ENCODE data around the gene EVA1C. TPM values are rescaled to one million over a fixed set of nuclear protein-coding genes. Genes with fewer than 3 reads are reported as not detected.

The EVA1C gene
- total and polyA plus RNA-seq, 2 donors from 2014 or later, result 13.8 to 63.4 TPM

- H3K9me3 ChIP-seq (ENCODE audit: control insufficient read depth in 2 of 3, insufficient read depth in 1 of 3, low read length in 3 of 3), result no peaks in the 10 kb centered on the region
- H3K4me3 ChIP-seq (ENCODE audit: low read length in 3 of 3), result no peak overlapping the region
- H3K36me3 ChIP-seq (ENCODE audit: control insufficient read depth in 2 of 3, insufficient read depth in 3 of 3, low read length in 3 of 3), result no peaks in the 10 kb centered on the region
- H3K27ac ChIP-seq (ENCODE audit: low read depth in 2 of 2, low read length in 2 of 2), result no peak overlapping the region
- intact Hi-C loops (cut with DNase I), result no loop called here
- no peaks in the 10 kb centered on the region for H3K4me1 ChIP-seq (ENCODE audit: control insufficient read depth in 2 of 3, insufficient read depth in 2 of 3, low read depth in 1 of 3, low read length in 3 of 3)
- TF ChIP-seq CTCF (IDR thresholded peaks at IDR 0.05; ENCODE audit: borderline replicate concordance, extremely low read depth, insufficient read depth), result no peak
- H3K27me3 ChIP-seq (ENCODE audit: control insufficient read depth, insufficient read depth, low read length), result no peaks in the 10 kb centered on the region
- DNase-seq (no peak), FAIRE-seq (no peak)
- H3K9ac ChIP-seq (ENCODE audit: low read length in 3 of 3), result no peak overlapping the region
These were observed 57.1 kb downstream of the EVA1C start for GRCh38 chr21:32469628-32470027.

- Histone ChIP-seq H3K27ac (ENCODE audit: low read depth in 2 of 2, low read length in 2 of 2) (no peak overlapping the region), H3K27me3 (ENCODE audit: control insufficient read depth, insufficient read depth, low read length) (no peaks in the 10 kb centered on the region), H3K36me3 (ENCODE audit: control insufficient read depth in 2 of 3, insufficient read depth in 3 of 3, low read length in 3 of 3) (no peaks in the 10 kb centered on the region), H3K9me3 (ENCODE audit: control insufficient read depth in 2 of 3, insufficient read depth in 1 of 3, low read length in 3 of 3) (no peaks in the 10 kb centered on the region), H3K4me1 (ENCODE audit: control insufficient read depth in 2 of 3, insufficient read depth in 2 of 3, low read depth in 1 of 3, low read length in 3 of 3) (no peaks in the 10 kb centered on the region), H3K9ac (ENCODE audit: low read length in 3 of 3) (no peak overlapping the region), H3K4me3 (ENCODE audit: low read length in 3 of 3) (no peak overlapping the region)
- DNase-seq (peak in 1 of 5 donors; percentile 26), FAIRE-seq (no peak)
- no peak for TF ChIP-seq CTCF (IDR thresholded peaks at IDR 0.05; ENCODE audit: borderline replicate concordance, extremely low read depth, insufficient read depth)
- intact Hi-C loops (cut with DNase I), result no loop called here
These were observed 57.7 kb downstream of the EVA1C start for GRCh38 chr21:32470206-32470605.

GRCh38 chr21:32472890-32473765 is 60.6 kb downstream of the EVA1C start:
- no peak for FAIRE-seq
- intact Hi-C loops (cut with DNase I), result no loop called here
- no peaks in the 10 kb centered on the region for H3K36me3 ChIP-seq (ENCODE audit: control insufficient read depth in 2 of 3, insufficient read depth in 3 of 3, low read length in 3 of 3)

More at GRCh38 chr21:32472890-32473765, 60.6 kb downstream of the EVA1C start:
- Histone ChIP-seq H3K27me3 (ENCODE audit: control insufficient read depth, insufficient read depth, low read length) (no peaks in the 10 kb centered on the region), H3K27ac (ENCODE audit: low read depth in 2 of 2, low read length in 2 of 2) (no peak overlapping the region), H3K9ac (ENCODE audit: low read length in 3 of 3) (no peak overlapping the region), H3K4me1 (ENCODE audit: control insufficient read depth in 2 of 3, insufficient read depth in 2 of 3, low read depth in 1 of 3, low read length in 3 of 3) (no peaks in the 10 kb centered on the region), H3K4me3 (ENCODE audit: low read length in 3 of 3) (no peak overlapping the region), H3K9me3 (ENCODE audit: control insufficient read depth in 2 of 3, insufficient read depth in 1 of 3, low read length in 3 of 3) (no peaks in the 10 kb centered on the region)
- no peak for TF ChIP-seq CTCF (IDR thresholded peaks at IDR 0.05; ENCODE audit: borderline replicate concordance, extremely low read depth, insufficient read depth)
- peak in 1 of 5 donors; percentile 46 for DNase-seq
